ENCODE data around the gene MROH2B.
"Not testable (repeated sequence)": the region's sequence is repeated elsewhere in the genome, so short reads cannot be mapped to it uniquely, and the experiment has no call there.

MROH2B gene

DNA sequence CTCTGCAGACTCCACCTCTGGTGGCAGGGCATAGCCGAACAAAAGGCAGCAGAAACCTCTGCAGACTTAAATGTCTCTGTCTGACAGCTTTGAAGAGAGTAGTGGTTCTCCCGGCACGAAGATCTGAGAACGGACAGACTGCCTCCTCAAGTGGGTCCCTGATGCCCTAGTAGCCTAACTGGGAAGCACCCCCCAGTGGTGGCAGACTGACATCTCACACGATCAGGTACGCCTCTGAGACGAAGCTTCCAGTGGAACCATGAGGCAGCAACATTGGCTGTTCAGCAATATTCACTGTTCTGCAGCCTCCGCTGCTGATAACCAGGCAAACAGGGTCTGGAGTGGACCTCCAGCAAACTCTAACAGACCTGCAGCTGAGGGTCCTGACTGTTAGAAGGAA, 48.5 kb downstream of the MROH2B start:
- not testable (repeated sequence) for DNase-seq (ENCODE audit: low read depth)

GRCh38 chr5:41012318-41012717, 58.8 kb downstream of the MROH2B start:
- DNase-seq (ENCODE audit: low read depth): no peak

DNA sequence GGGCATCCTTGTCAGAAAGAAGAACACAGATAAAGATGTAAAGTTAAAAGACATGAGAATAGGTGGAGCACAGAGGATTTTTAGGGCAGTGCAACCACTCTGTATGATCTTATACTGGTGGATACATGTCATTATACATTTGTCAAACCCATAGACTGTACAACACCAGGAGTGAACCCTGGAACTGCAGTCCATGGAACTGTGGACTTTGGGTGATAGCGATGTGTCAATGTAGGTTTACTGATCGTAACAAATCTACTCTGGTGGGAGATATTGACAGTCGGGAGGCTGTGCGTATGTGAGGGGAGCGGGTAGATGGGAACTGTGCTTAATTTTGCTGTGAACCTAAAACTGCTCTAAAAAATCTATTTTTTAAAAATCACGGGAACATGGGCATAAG, 60.6 kb downstream of the MROH2B start:
- no peak for DNase-seq (ENCODE audit: low read depth)

DNA sequence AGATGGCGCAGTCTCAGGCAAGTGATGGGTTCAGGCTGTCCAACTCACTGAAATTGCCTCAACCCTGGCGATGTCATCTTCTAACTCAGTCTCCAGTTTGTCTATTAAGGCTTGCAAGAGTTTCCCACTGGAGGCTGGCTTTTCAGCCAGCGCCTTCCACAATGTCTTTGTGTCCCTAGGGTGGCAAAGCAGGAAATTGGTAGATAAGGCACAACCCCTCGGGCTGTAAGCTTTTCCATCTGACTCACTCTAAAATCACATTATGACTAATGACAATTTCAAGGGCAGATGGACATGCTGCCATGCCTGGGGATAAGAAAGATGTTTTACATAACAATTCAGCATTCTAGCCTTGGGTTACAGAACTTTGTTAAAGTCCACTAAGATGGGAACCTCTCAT, 61.9 kb downstream of the MROH2B start:
- no peak for DNase-seq (ENCODE audit: low read depth)

DNA sequence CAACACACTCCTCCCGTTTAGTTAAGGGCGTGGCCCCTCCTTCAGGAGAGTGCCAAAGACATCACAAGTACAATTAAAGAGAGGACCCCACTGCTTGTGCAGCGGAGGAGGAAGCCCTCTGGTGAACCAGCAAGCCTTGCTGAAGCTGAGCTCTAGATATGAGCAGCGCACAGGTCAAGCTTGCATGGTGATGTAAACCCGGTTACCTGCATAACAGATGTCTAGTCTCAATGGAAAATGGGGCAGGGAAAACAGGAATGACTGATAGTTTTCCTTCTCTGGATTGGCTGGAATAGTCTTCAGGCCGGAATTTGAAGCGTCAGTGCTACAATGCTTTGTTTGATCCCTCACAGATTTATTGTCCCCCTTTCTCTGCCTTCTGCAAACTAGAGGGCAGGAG, 66.2 kb downstream of the MROH2B start:
- DNase-seq (ENCODE audit: low read depth): no peak

- DNase-seq (ENCODE audit: low read depth): no peak
Measured at GRCh38 chr5:41003670-41004376, 67.3 kb downstream of the MROH2B start.

DNA sequence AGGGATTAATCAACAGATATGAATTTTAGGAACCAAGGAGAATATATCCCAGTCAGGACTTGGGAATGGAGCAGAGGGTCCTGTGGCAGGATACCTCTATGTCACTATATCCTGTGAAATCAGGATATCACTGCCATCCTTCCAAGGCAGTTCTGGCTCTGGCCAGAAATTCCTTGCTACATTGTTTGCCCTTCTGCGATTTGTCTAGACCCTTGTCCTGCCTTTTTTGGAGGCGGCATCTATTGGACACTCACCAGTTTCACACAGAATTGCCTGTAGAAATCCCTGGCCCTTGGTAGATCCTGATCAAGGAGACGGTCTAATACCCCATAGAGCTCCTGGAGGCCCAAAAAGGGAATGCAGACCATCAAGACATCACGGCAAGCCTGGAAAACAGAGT, 71.2 kb downstream of the MROH2B start:
- no peak for DNase-seq (ENCODE audit: low read depth)

GRCh38 chr5:40999142-40999541, 72.0 kb downstream of the MROH2B start:
- DNase-seq (ENCODE audit: low read depth): no peak

GRCh38 chr5:40995801-40996586, 75.1 kb downstream of the MROH2B start:
- DNase-seq (ENCODE audit: low read depth): no peak

GRCh38 chr5:40991981-40992559, 79.1 kb downstream of the MROH2B start:
- DNase-seq (ENCODE audit: low read depth): no peak

DNA sequence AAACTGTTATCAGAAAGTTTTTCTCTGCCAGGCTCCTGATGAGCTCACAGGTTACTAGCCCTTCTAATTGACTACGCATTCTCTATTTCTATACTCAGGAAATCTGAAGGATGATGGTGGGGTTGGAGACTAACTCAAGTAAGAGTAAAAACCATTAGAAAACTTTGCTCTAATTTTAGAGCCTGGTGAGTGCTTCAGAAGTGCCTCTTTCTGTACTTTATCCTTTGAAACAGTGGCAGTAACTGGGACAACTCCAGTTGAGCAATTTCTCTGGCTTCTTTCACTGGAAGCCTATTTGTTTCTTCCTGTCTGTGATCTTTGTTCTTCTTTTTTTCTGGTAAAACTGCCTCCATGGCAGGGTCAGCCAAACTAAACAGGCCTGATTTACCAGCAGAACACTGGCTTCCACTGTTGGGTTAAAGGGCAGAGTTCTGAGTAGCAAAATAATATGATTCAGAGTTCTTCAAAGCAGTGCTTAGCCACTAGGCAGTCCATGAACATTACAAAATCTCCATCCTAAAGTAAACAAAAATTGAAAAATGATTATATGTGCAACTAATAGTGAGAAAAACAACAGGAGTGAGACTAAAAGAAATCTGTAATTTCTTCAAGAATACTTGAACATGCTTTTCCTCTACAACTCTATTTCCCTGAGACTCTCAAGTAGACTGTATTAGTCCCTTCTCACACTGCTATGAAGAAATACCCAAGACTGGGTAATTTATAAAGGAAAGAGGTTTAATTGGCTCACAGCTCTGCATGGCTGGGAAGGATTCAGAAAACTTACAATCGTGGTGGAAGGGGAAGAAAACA, 79.8 kb downstream of the MROH2B start:
- DNase-seq (ENCODE audit: low read depth): no peak

GRCh38 chr5:40988746-40989510, 82.2 kb downstream of the MROH2B start:
- no peak for DNase-seq (ENCODE audit: low read depth)

- DNase-seq (ENCODE audit: low read depth): no peak
Measured at GRCh38 chr5:40987349-40987748, 83.8 kb downstream of the MROH2B start.

- DNase-seq (ENCODE audit: low read depth): no peak
Measured at GRCh38 chr5:40986666-40987065, 84.5 kb downstream of the MROH2B start.

DNA sequence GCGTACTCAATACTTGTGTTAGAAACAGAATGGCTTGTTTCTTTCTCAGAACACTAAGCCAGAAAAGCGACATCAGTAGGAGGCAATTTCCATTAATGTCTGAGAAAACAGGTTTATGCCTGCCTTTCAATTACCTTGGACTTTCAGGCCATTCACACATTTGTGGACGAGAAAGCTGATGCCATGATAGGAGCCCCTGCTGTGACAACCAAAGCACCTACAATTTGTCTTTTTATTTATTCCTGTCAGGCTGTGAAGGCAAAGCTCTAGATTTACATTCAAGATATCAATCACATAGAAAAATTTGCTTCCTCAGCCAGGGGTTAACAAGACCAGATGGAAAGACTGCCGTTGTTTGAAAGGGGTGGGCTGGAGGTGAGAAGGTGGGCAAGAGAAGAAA, 85.6 kb downstream of the MROH2B start:
- no peak for DNase-seq (ENCODE audit: low read depth)

- DNase-seq (ENCODE audit: low read depth): no peak
Measured at GRCh38 chr5:40984884-40985283, 86.3 kb downstream of the MROH2B start.

DNA sequence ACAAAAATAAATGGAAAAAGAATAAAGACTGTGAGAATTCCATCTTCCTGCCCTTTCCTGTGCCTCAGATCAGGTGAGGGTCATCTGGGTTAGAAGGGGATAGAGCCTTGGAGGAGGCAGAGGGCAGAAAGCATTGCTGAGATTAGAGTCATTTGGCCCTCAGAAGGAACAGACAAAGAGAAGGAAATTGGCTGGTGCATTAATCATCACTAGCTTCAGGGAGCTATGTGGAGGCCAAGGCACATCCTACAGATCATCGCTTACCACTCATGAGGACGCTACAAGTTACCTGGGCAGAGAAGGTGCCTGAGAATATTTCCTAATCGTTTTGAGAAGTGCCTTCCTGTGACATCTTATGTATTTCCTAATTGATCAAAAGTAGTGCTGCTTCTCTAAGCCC, 87.4 kb downstream of the MROH2B start:
- DNase-seq (ENCODE audit: low read depth): no peak

DNA sequence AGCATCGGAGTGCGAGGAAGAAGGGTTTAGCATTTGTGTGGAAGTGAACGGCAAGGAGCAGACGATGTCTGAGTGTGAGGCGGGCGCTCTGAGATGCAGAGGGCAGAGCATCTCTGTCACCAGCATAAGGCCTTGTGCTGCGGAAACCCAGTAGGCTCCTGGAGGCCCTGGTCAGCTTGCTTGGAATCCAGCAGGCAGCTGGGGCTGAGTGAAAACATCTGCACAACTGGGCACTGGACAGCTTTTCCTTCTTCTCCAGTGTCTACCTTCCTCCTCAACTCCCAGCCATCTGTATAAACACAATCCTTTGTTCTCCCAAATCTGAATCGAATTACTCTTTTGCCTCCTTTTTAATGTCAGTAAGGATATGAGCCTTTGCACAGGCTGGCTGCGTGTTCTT, 89.7 kb downstream of the MROH2B start:
- no peak for DNase-seq (ENCODE audit: low read depth)

- DNase-seq (ENCODE audit: low read depth): no peak
Measured at GRCh38 chr5:40976836-40977235, 94.3 kb downstream of the MROH2B start.

GRCh38 chr5:40976041-40976440, 95.1 kb downstream of the MROH2B start:
- DNase-seq (ENCODE audit: low read depth): no peak

DNA sequence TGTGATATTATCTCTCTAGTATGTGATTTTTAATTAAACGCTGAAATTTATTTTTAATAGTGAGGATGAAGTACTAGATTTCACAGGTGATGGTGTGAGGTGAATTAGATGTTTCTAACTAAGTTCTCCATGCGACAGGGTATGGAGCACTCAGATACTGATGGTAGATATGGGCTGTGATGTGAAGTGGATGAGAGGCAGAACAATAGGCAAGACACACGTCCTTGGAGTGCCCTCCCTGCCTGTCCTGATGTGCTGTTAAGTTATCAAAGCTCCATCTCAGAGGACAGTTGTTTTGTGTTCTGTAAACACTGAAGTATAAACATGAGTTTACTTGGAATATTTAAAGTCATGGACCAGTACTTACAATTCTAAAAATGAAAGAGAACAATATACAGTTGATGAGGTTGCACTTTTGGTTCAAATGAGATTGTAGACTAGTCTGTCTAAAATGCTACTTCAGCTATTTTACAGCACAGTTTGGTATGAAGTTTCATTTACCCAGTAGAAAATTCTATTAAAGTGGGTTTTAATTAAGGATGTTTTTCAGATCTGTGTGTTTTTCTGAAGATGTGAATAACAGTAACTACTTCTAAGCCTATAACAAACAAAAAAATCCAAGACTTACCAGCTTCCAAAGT, 97.7 kb downstream of the MROH2B start:
- no peak for DNase-seq (ENCODE audit: low read depth)

All from T follicular helper cell (primary cell).